GM18520 (cell line): ENCODE results near the gene IGSF23.

Source experiments
- ATAC-seq: cut with Tn5 transposase; IDR thresholded peaks from one replicate; pipeline ENCODE4 v1.9.1; 2021; ENCODE audit not compliant: unreplicated experiment

IGSF23 gene

GRCh38 chr19:44685877-44686276, 72.5 kb downstream of the IGSF23 start:
- no peak for ATAC-seq
